Mucosa of gallbladder (tissue), 1 donor: ENCODE measurements around the gene PTPN5. TPM values are rescaled to one million over a fixed set of nuclear protein-coding genes. Genes with fewer than 3 reads are reported as not detected.
"Not testable (repeated sequence)": the region's sequence is repeated elsewhere in the genome, so short reads cannot be mapped to it uniquely, and the experiment has no call there.

ENCODE experiments used
- DNase-seq: peaks from one replicate; pipeline ENCODE4 v3.0.0-alpha.2; 2020; ENCODE audit warnings: low spot score
- total RNA-seq: library from RNA; stranded (reverse); gene quantifications from one replicate; pipeline ENCODE4 v1.2.1, GENCODE V29; 2021
- donor health status: DM: no; HTN: no; CAD: no.

The PTPN5 gene
- 0.43 TPM for total RNA-seq

DNA sequence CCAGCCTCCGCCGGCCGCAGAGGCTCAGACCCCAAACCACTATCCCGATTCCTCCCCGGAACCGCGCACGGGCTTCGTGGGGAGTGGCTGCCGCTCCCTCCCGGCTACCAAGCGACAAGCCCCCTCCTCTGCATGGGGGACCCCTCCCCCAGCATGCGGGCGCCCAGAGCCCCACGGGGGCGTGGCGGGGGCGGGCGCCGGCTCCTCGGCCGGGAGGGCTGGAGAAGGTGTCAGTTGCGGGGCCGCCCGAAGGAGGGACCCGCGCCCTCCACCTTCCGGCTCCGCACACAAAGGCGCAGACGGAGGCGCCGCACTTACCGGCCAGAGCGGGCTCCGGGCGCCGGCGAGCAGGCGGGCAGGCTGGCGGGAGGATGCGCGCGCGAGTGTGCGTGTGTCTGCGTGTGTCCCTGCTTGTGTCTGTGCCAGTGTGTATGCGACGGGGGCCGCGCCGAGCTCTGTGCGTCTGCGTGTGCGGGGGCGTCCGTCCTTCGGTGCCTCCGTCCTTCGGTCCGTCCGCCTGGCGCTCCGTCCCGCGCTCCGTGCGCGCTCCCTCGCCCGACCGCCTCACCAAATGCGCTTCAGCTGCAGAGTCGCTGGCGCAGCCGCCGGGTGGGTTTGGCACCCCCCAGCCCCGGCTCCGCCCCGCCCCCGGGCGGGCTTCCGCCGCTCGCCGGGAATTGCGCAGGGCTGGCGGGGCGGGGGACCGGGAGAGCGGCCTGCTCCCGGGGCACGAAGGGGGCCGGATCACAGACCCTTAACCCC is at the start of gene PTPN5:
TSS of gene PTPN5 (minus strand) at position 592 of the 762 bp plus-strand sequence. CDS start 19,840 bp downstream, outside the sequence.
- no peak for DNase-seq

DNA sequence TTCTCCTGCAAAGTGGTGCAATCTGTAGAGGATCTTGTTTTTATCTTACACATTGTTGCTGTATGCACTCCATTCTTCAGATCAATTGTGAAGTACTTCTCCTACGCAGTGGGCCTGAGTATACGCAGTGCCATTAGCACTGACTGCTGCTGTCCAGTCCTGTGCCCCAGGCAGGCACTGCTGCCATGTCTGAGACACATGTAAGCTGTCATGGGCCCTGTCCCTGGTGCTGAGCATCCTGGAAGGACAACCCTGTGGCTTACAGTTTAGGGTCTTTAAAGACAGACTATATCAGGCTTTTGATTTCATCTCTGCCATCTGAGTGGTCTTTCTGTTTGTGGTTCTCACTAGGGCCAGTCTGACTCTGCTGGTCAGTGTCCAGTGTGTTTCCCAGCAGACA is 44.8 kb upstream of the PTPN5 start:
- no peak for DNase-seq

GRCh38 chr11:18834754-18835466 is 43.3 kb upstream of the PTPN5 start:
- no peak for DNase-seq

DNA sequence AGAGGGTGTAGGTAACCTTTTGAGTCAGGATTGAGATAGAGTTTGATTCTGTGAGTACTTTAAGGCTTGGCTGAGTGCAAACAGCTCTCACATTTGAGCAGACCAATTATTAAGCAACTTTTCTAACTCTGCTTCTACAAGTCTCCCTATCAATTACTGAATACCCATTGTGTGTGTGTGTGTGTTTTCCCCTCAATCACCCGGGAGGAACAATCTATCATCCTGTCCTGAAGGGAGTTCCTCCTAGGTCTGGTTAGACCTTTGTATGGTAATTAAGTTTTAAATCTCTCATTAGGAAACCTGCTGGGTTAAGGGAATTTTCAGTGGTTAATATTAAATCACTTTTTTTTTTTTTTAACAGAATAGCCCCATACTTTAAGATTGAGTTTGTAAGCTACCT is 28.6 kb upstream of the PTPN5 start:
- DNase-seq: not testable (repeated sequence)

DNA sequence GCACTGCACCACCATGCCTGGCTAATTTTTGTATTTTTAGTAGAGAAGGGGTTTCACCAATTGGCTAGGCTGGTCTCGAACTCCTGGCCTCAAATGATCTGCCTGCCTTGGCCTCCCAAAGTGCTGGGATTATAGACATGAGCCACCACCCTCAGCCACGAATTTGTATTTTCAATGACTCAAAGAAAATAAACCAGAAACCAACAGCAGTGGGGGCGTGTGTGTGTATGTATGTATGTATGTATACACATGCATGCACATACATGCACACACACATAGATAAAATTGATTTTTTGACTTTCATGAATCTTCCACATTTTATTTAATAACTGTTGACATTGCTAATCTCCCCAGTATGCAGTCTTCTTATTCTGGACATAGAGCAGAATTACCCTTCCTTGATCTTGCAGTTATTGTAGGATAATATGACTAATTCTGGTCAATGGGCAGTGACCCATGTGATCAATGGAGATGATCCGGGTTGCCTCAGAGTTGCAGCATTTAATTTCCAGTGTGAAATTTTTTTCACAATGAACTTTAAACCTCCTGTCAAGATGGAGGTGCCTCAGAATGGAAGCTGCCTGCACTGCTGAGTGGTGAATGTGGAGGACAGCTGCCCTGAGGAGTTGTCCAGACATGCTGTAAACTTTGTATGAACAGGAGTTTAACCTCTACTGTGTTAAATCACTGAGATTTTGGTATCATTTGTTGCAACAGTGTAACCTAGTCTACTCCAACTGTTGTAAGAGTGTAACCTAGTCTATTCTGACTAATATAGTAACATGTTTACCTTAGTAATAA is 12.8 kb upstream of the PTPN5 start:
- DNase-seq: no peak

GRCh38 chr11:18802381-18803257 is 11.0 kb upstream of the PTPN5 start:
- DNase-seq: peak; percentile 60

DNA sequence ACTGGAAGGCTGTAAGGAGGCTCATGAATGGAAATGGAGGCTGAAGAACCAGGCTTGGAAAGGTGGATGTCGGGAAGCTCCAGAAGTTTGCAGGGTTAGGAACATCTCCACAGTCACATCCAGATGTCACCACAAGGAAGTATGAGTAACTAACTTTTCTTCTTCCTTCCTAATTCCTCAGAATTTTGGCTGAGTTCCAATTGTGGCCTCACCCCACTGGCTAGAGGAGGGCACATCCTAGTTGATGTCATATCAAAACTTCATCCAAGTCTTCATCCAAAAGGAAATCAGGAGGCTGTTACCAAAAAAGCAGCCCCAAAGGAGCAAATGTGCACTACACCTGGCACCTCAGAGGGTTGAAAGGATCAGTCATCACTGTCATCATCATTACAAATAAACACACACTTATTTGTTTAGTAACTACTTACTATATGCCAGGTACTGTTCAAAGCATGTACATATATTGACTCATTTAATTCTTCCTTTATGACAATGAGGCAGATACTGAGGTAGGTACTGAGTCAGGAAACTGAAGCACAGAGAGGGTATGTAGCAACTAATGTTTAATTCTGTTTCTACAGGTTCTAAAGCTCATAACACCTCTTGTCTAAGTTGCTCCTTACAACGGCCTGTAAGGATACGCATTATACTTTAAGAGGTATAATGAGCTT is 7.3 kb upstream of the PTPN5 start:
- no peak for DNase-seq

DNA sequence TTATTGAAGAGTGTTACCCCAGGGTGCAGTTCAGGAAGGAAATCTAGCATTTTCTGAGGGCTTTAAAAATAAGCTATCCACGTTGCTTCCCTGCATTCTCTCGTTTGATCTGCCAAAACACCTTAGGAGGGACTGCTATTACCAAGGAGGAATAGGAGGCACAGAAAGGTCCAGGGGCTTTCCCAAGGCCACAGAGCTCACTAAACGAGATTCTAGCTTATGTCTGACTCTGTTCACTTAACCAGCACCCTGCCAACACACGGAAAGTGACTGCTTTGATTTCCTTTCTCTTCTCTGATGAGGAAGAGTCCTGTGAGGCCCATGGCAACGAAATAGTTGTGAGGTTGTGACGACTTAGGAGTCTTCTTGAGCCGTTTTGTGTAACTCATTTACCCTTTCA is 3.4 kb upstream of the PTPN5 start:
- DNase-seq: no peak

- DNase-seq: no peak
Measured at GRCh38 chr11:18792827-18793226, 1.2 kb upstream of the PTPN5 start.

- DNase-seq: no peak
Measured at GRCh38 chr11:18791969-18792628, 501 bp upstream of the PTPN5 start.

GRCh38 chr11:18790883-18791206 is 753 bp downstream of the PTPN5 start:
- no peak for DNase-seq

DNA sequence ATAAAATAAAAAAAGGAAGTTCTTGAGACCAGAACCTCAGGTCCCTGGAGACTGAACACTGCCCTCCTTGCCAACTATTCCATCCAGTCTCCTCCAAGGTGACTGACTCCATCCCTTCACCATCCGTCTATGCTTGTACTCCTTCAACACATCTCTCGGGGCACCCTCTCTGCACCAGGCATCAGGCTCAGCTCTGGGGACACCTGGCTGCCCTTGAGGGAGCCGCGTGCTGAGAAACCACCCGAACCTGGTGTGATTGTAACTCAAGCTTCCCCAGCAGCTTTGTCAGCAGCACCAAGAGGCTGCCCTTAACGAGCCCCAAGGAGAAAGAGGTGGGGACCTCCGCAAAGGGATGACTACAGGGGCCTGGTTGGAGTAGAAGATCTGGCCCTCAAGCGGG is 1.7 kb downstream of the PTPN5 start:
- DNase-seq: no peak

- no peak for DNase-seq
Measured at GRCh38 chr11:18785411-18785810, 6.2 kb downstream of the PTPN5 start.

DNA sequence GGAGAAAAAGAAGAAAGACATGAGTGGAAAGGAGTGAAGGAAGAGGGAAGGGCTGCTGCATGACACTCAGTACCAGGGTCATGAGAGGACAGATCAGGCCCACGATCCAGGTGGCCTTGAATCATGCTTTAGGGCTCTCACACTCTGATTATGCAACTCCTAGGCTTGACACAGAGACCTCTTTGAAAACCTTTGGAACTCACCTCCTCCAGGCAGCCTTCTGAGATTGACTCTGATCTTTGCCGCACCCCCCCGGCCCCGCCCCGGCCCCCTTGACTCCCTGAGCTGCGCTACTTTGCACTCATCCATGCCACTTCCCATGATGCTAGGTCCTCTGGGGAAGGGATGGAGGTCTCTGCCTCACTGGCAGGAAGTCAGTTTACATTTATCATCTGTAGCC is 10.7 kb downstream of the PTPN5 start:
- DNase-seq: no peak

- DNase-seq: no peak
Measured at GRCh38 chr11:18780329-18780728, 11.3 kb downstream of the PTPN5 start.

DNA sequence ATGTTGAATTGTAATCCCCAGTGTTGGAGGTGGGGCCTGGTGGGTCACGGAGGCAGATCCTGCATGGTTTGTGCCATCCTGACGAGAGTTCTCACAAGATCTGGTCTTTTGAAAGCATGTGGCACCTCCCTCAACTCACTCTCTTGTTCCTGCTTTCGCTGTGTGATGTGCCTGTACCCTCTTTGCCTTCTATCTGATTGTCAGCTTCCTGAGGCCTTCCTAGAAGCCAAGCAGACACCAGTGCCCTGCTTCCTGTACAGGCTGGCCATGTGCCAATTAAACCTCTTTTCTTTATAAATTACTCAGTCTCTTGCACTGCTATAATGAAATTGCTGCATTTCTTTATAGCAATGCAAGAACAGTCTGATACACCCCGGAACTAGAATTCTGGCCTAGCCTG is 13.1 kb downstream of the PTPN5 start:
- no peak for DNase-seq

- DNase-seq: no peak
Measured at GRCh38 chr11:18776324-18776723, 15.3 kb downstream of the PTPN5 start.

DNA sequence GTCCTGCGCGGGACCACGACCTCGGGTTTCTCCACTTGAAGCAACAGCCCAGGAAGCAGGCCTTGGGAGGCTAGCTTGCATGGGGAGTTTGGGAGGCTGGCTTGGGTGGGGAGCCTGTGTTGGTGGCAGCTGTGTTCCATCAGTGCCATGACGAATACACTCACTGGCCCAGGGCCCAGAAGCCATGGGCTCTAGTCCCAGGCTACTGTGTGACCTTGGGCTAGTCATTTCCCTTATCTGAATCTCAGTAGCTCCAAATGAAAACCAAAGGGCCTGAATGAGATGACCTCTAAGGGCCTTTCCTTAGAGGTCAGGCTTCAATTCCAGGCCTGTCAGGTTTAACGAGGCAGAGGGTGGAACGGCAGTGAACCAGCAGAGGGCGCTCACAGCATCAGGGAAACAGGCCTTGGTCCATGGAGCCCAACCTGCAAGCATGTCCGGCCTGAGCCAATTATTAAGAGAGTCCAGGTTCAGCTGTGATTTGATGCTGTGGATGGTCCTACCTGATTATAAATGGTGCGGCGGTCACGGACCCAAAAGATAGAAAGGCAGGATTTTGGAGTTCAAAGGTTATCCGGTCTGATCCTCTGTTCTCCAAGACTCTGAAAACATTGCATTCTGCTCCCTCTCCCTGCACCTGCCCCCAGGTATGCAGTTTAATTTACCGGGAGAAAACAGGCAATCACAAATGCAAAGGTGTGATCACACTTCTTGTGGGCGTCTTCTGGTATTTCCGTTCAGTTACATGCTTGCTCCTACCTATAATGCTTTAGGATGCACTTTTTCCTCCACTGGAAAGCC is 15.9 kb downstream of the PTPN5 start:
- DNase-seq: peak; percentile 67

DNA sequence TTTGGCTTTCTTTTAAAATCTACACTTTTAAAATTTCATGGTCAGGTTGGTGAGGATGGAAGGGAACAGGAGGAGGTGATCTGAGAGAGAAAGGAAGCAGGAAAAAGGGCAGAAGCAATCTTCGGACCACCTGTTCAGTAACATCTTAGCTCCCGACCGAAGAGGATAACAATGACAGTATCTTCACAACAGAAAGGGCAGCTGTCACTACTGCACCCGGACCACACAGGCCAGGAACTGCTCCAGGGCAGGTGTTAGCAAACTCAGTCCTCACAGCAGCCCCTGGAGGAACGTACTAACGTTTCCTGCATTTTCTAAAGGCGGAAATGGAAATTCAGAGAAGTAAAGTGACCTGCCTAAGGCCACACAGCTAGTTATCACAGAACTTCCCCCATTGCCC is 16.8 kb downstream of the PTPN5 start:
- no peak for DNase-seq

- DNase-seq: no peak
Measured at GRCh38 chr11:18773681-18774080, 17.9 kb downstream of the PTPN5 start.
